ENCODE data around the gene PRKAG2.

Gene PRKAG2

DNA sequence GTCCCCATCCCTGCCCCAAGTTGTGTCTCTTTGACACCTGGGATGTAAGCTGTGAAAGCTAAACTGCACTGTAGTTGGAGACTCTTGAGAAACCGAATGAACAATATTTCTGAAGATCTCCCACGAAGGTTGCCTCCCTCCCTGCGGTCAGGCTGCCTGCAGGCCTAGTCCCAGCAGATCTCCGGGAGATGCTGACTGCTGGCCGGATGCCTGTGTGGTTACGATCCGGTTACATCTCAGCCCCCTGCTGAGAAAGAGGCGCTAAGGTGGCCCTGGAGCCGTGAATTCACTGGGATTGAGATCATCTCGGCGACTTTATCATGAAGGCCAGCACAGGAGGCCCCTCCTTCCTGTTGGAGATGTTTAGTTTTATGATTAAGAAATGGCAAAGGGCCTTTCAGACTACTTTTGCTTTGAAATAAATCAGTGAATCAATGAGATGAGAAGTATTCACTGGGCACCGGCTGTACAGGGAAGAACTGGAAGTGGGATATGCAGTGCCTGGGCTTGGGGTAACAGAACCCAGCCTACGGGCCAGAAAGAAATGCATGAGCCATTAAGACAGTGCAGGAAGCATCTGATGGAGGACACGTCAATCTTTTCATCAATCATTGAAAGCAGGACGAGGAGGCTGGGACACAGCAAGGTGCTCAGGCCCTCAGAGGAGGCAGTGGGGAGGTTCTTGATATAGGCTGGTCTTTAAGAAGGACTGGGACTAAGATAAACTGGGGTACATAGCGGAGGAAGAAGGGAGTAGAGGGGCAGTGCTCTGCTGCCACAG is 177.6 kb downstream of the PRKAG2 start:
- Mint-ChIP-seq H3K4me1 (peaks cover 22 to 25% of the 10 kb centered on the region in 2 donors), H3K27ac (no peak overlapping the region), H3K27me3 (no peaks in the 10 kb centered on the region), H3K9me3 (peaks cover 4% of the 10 kb centered on the region in 2 donors), H3K4me3 (no peak overlapping the region), H3K36me3 (peaks cover 9 to 13% of the 10 kb centered on the region in 2 donors)
- ATAC-seq (replicated peaks), result no peak
- no peak for DNase-seq

- Mint-ChIP-seq H3K4me3 (no peak overlapping the region), H3K36me3 (peaks cover 9 to 13% of the 10 kb centered on the region in 2 donors), H3K9me3 (peaks cover 4% of the 10 kb centered on the region in 2 donors), H3K27me3 (no peaks in the 10 kb centered on the region), H3K27ac (no peak overlapping the region), H3K4me1 (peaks cover 24 to 25% of the 10 kb centered on the region in 2 donors)
- peak; percentile 42 to 52 for ATAC-seq (replicated peaks)
- DNase-seq, result no peak
Observed at GRCh38 chr7:151697942-151698341, 179.0 kb downstream of the PRKAG2 start.

DNA sequence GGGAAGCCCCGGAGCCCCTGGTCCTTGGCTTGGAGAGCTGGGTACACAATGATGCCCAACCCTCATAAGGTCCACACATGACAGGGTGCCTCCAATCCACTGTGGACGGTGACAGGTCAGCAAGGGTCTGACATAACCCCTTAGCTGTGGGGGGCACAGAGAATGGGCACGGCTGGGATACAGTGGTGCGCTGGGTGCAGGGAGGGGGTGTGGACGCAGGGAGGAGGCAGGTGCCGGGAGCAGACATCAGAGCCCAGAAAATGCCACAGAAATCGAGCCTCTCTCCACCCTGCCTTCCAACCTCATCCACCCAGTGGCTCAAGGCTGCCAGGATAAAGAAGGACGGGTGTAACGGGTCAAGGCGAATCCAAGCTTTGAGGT is 179.4 kb downstream of the PRKAG2 start:
- Mint-ChIP-seq H3K27ac (no peak overlapping the region), H3K9me3 (peaks cover 4% of the 10 kb centered on the region in 2 donors), H3K4me1 (peaks cover 24 to 25% of the 10 kb centered on the region in 2 donors), H3K36me3 (peaks cover 9 to 11% of the 10 kb centered on the region in 2 donors), H3K4me3 (no peak overlapping the region), H3K27me3 (no peaks in the 10 kb centered on the region)
- no peak for ATAC-seq (replicated peaks)
- DNase-seq, result no peak

DNA sequence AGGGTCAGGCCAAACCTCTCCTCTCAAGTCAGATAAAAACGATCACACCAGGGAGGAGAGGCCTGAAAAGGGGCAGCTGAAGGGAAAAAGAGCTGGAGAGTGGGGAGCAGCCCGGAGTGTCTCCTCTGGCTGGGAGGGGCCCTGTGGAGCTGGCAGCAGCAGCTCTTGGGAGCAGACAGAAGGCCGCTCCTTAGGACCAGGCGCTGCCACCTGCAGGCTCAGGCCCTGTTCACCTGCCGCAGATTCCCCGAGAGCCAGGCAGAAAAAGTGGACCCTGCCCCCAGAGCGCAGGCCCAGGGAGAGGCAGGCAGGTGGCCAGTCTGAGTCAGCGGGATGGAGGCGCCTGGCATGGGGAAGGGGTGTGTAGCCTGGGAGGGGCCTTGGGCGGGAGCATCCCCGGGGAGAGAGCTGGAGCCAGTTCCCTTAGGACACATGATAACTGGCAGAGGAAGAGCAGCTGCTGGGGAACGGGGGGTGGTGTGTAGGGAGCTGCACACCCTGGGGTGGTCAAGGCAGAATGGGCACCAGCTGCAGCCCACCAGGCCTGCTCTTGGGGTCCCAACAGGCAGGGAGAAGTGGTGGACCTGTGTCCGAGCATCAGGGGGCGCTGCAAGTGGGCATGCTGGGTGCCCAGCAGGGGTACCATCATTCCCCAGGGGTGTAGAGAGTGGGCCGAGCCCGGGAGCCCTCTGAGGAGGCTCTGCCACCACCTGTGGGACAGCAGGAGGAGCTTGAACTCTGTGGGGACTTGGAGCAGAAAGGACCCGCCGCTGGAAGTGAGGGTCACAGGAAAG is 180.0 kb downstream of the PRKAG2 start:
- DNase-seq, result no peak
- no peak for ATAC-seq (replicated peaks)
- no peak overlapping the region for H3K27ac Mint-ChIP-seq
- H3K4me1 Mint-ChIP-seq, result peaks cover 24 to 25% of the 10 kb centered on the region in 2 donors
- peaks cover 4% of the 10 kb centered on the region in 2 donors for H3K9me3 Mint-ChIP-seq
- no peaks in the 10 kb centered on the region for H3K27me3 Mint-ChIP-seq
- no peak overlapping the region for H3K4me3 Mint-ChIP-seq
- peaks cover 7 to 9% of the 10 kb centered on the region in 2 donors for H3K36me3 Mint-ChIP-seq

- H3K4me1 Mint-ChIP-seq, result peaks cover 24 to 25% of the 10 kb centered on the region in 2 donors
- ATAC-seq (replicated peaks), result no peak
- H3K4me3 Mint-ChIP-seq, result no peak overlapping the region
- H3K27ac Mint-ChIP-seq, result no peak overlapping the region
- H3K36me3 Mint-ChIP-seq, result peaks cover 5 to 7% of the 10 kb centered on the region in 2 donors
- H3K27me3 Mint-ChIP-seq, result no peaks in the 10 kb centered on the region
- peaks cover 4% of the 10 kb centered on the region in 2 donors for H3K9me3 Mint-ChIP-seq
- no peak for DNase-seq
Observed at GRCh38 chr7:151695951-151696541, 180.9 kb downstream of the PRKAG2 start.

DNA sequence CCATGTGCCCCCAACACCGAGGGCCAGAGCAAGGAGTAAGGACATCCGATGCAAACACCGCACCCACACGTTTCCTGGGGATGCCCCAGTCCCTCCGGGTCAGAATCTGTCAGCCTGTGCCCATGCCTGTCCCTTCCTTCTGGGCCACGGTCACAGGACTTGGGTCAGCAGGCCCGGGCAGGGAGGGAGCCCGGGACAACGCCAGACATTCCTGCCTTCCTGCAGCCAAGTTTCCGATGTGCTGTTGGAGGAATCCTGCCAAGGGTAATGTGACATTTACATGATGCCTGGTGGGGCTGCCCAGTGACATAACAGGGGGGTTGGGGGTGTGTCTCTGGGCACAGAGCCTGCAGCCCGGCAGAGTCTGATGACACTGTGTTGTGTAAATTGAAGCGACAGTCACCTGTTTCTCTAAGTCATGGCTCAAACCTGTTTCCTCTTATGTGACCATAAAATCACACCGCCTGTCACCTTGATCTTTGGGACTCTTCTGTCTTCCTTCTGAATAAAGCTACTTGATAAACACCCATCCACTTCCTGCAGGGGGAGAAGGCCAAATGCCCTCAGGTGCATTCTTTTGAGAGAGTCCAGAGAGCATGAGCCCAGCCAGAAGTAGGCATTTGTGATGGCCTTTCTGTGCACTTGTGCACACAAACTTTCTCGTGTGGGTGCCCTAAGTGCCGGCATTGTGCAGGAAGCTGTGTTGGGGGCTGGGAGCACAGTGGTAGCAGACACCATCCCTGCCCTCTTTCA is 181.9 kb downstream of the PRKAG2 start:
- peaks cover 4% of the 10 kb centered on the region in 2 donors for H3K9me3 Mint-ChIP-seq
- no peak overlapping the region for H3K27ac Mint-ChIP-seq
- no peak overlapping the region for H3K4me3 Mint-ChIP-seq
- H3K4me1 Mint-ChIP-seq, result peaks cover 24 to 25% of the 10 kb centered on the region in 2 donors
- ATAC-seq (replicated peaks), result no peak
- no peak for DNase-seq
- H3K36me3 Mint-ChIP-seq, result peaks cover 5 to 7% of the 10 kb centered on the region in 2 donors
- no peaks in the 10 kb centered on the region for H3K27me3 Mint-ChIP-seq

DNA sequence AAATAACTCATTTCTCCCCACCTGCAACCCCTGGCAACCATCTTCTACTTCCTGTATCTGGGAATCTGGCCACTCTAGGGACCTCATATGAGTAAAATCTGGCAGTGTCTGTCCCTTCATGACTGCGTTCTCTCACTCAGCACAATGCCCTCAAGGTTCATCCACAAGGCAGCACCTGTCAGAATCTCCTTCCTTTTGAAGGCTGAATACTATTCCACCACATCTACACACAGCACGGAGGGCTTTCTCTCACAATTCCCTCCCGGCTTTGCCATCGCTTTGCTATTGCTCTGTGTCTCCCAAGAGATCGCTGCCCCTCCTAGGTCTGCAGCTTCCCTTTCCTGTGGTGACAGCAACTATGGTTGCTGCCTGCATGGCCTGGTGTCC is 182.5 kb downstream of the PRKAG2 start:
- no peaks in the 10 kb centered on the region for H3K27me3 Mint-ChIP-seq
- peaks cover 5 to 8% of the 10 kb centered on the region in 2 donors for H3K36me3 Mint-ChIP-seq
- H3K9me3 Mint-ChIP-seq, result peaks cover 4% of the 10 kb centered on the region in 2 donors
- ATAC-seq (replicated peaks) (peak in 1 of 2 donors; percentile 27), DNase-seq (no peak)
- no peak overlapping the region for H3K4me3 Mint-ChIP-seq
- H3K4me1 Mint-ChIP-seq, result peaks cover 23 to 30% of the 10 kb centered on the region in 2 donors
- H3K27ac Mint-ChIP-seq, result no peak overlapping the region

GRCh38 chr7:151693140-151693539 is 183.8 kb downstream of the PRKAG2 start:
- Mint-ChIP-seq H3K4me3 (no peak overlapping the region), H3K9me3 (no peaks in the 10 kb centered on the region), H3K4me1 (peaks cover 17 to 23% of the 10 kb centered on the region in 2 donors), H3K36me3 (peaks cover 0 to 3% of the 10 kb centered on the region in 2 donors), H3K27ac (no peak overlapping the region), H3K27me3 (no peaks in the 10 kb centered on the region)
- no peak for ATAC-seq (replicated peaks)
- no peak for DNase-seq

DNA sequence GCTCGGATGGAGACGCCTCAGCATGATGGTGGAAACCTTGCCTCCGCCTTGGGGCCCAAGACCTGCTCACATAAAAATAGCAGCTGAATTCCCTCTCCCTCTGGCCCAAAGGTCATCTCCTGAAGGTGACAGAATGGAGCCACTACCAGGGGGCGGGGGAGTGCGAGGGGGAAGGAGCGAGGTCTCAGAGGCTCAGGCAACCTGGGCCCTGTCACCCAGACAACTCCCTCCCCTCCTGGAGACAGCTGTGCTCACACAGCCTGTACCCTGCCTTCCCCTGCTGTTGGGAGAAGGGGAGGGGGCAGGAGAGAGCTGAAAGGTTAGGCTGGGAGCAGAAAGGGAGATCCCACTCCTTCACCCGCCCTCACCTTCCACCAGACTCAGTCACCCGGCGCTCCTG is 184.2 kb downstream of the PRKAG2 start:
- peaks cover 0 to 3% of the 10 kb centered on the region in 2 donors for H3K36me3 Mint-ChIP-seq
- H3K9me3 Mint-ChIP-seq, result no peaks in the 10 kb centered on the region
- H3K27me3 Mint-ChIP-seq, result no peaks in the 10 kb centered on the region
- no peak for ATAC-seq (replicated peaks)
- H3K4me1 Mint-ChIP-seq, result peaks cover 16 to 18% of the 10 kb centered on the region in 2 donors
- no peak for DNase-seq
- no peak overlapping the region for H3K27ac Mint-ChIP-seq
- H3K4me3 Mint-ChIP-seq, result no peak overlapping the region

GRCh38 chr7:151691449-151691848 is 185.5 kb downstream of the PRKAG2 start:
- peaks cover 6 to 12% of the 10 kb centered on the region in 2 donors for H3K4me1 Mint-ChIP-seq
- H3K27ac Mint-ChIP-seq, result no peak overlapping the region
- DNase-seq (no peak), ATAC-seq (replicated peaks) (no peak)
- H3K9me3 Mint-ChIP-seq, result no peaks in the 10 kb centered on the region
- no peaks in the 10 kb centered on the region for H3K27me3 Mint-ChIP-seq
- H3K4me3 Mint-ChIP-seq, result no peak overlapping the region
- peaks cover 0 to 3% of the 10 kb centered on the region in 2 donors for H3K36me3 Mint-ChIP-seq

DNA sequence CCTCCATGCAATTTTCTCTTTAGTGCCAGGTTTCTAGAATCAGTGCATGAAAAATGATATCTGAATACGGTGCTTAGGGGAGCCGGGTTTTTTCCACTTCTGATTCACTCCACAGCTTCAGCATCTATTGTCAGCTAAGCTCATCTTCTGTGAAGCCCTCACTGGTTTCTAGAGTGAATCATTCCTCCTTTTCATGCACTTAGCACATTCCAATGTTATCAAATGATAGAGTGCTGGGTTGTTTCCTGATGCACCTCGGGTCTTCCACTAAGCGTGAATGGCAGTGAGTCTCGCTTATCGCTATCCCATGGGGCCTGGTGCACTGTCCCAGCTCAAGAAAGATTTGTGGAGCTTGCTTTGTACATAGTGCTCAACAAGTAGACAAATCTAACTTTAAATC is 186.3 kb downstream of the PRKAG2 start:
- peaks cover 0 to 3% of the 10 kb centered on the region in 2 donors for H3K36me3 Mint-ChIP-seq
- no peaks in the 10 kb centered on the region for H3K9me3 Mint-ChIP-seq
- no peaks in the 10 kb centered on the region for H3K27me3 Mint-ChIP-seq
- peaks cover 5 to 12% of the 10 kb centered on the region in 2 donors for H3K4me1 Mint-ChIP-seq
- H3K27ac Mint-ChIP-seq, result no peak overlapping the region
- H3K4me3 Mint-ChIP-seq, result no peak overlapping the region
- no peak for DNase-seq
- ATAC-seq (replicated peaks), result no peak

DNA sequence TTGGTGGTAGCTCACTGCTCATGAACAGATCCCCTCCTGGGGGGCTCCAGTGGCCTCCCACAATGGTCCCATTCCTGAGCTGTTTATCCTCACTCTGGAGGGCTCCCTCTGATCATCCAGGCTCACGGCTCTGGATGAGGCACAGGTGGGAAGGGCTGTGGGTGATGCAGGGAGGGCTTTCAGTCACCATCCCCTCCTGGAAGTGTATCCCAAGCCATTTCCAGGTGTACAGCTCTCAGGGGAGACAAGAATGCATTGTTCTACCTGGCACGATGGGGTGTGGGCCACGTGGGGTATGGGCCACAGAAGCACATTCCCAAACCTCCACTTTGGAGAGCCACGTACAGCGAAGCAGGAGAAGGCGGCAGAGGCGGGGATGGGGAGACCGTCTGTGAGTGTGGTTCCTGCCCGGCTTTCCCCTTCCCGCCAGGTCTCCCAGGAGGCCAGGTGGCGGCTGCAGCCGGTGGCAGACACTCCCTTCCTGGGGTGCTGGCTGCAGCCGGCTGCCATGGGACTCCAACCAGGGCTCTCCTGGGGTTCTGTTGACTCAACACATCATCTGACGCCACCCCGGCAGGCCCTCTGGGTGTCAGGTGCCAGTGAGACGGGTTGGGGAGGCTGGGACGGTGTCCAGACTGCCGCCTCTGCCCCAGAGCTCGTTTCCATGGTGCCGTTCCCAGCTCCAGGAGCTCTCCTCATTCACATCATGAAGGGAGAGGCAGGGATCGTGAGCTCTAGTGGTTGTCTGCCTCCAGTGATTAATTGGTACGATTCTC is 187.5 kb downstream of the PRKAG2 start:
- H3K27ac Mint-ChIP-seq, result peak overlapping the region; percentile 37
- DNase-seq (no peak), ATAC-seq (replicated peaks) (no peak)
- H3K4me1 Mint-ChIP-seq, result peaks cover 2 to 5% of the 10 kb centered on the region in 2 donors
- no peaks in the 10 kb centered on the region for H3K9me3 Mint-ChIP-seq
- H3K27me3 Mint-ChIP-seq, result no peaks in the 10 kb centered on the region
- H3K4me3 Mint-ChIP-seq, result no peak overlapping the region
- H3K36me3 Mint-ChIP-seq, result peaks cover 0 to 3% of the 10 kb centered on the region in 2 donors

- no peaks in the 10 kb centered on the region for H3K9me3 Mint-ChIP-seq
- DNase-seq, result no peak
- peaks cover 0 to 3% of the 10 kb centered on the region in 2 donors for H3K36me3 Mint-ChIP-seq
- H3K4me1 Mint-ChIP-seq, result peaks cover 0 to 5% of the 10 kb centered on the region in 2 donors
- no peaks in the 10 kb centered on the region for H3K27me3 Mint-ChIP-seq
- no peak overlapping the region for H3K27ac Mint-ChIP-seq
- H3K4me3 Mint-ChIP-seq, result no peak overlapping the region
- no peak for ATAC-seq (replicated peaks)
Observed at GRCh38 chr7:151688236-151688780, 188.6 kb downstream of the PRKAG2 start.

All from stimulated activated naive B cell treated with anti-CD40 and anti-IgM and Interleukin-4, amounts not matched to agents 10 μg/mL and 1 μg/mL and 100 μg/mL, for 72 hours (primary cell).